Colonic mucosa (tissue), 4 donors: ENCODE measurements around the gene DYNLT1. TPM values are rescaled to one million over a fixed set of nuclear protein-coding genes. Genes with fewer than 3 reads are reported as not detected.
A peak's percentile ranks its signal among the peaks of the same experiment; 100 is the strongest.

Experiments
- DNase-seq: peaks from one replicate; pipeline ENCODE4 v3.0.0-alpha.2; 2020
- H3K27ac ChIP-seq: fragments of 200-600 bp; one replicate; pipeline ENCODE4 v1.8.0; 2021
- H3K27me3 ChIP-seq: fragments of 200-600 bp; one replicate; pipeline ENCODE4 v1.8.0; 2021
- H3K36me3 ChIP-seq: fragments of 200-600 bp; one replicate; pipeline ENCODE4 v1.8.0; 2021
- H3K4me1 ChIP-seq: fragments of 200-600 bp; one replicate; pipeline ENCODE4 v1.8.0; 2021; ENCODE audit warnings: mild to moderate bottlenecking
- H3K4me3 ChIP-seq: fragments of 200-600 bp; one replicate; pipeline ENCODE4 v1.8.0; 2021
- H3K9ac ChIP-seq, 2 donors: one replicate each; pipeline ENCODE4 v1.7.0; 2013; ENCODE audit warnings: control low read depth in 2 of 2, low read depth in 2 of 2, low read length in 2 of 2
- H3K9me3 ChIP-seq: fragments of 200-600 bp; one replicate; pipeline ENCODE4 v1.8.0; 2021
- CTCF ChIP-seq: fragments of 200-600 bp; IDR thresholded peaks from one replicate; pipeline ENCODE4 v1.8.0; 2022; ENCODE audit warnings: antibody characterized with exemption, mild to moderate bottlenecking
- intact Hi-C: fragments of 100-400 bp; cut with DNase I; formaldehyde crosslinking; loops from one replicate; pipeline ENCODE4 v1.14.1; 2022
- total RNA-seq, 2 donors: library from RNA; stranded (reverse); fragmentation: NEBNext Ultra II Directional in 1 of 2; extraction: Animal tissue kit (Norgen Biotek cat#: 25700) in 1 of 2; gene quantifications; one replicate each; pipeline ENCODE4 v1.2.1, GENCODE V29; 2021
- donor health status: healthy.
- donor health status: DM: no; HTN: no; CAD: no.
- donor health status: DM: no; HTN: no; CAD: no.

Gene DYNLT1
- total RNA-seq, 2 donors from 2014 or later = 140 to 166 TPM

DNA sequence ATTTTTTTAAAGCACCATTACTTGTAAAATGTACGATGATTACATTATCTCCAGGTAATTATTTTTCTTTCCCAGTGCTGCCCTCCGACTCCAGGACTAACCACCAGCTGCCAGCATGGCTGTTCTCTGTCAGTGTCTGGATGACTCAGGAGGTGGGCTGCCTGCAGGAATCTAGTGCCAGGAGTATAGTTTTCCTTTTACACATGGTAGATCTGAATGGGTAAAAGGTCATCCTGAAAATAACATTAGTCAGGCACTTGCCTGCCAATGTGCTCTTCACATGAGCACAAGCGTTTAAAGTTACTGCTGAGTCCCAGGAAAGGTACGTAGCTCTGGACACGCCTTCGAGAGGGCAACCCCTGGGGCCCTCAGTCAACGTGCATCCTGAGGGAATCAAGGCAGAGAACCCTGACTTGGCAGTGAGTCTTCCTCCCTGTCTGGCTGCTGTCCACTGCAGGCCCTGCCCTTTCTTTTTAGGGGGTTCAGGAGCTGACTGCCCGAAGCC is 2.4 kb downstream of the DYNLT1 start:
- intact Hi-C loops = no loop called here
- no peak overlapping the region for H3K27ac ChIP-seq

DNA sequence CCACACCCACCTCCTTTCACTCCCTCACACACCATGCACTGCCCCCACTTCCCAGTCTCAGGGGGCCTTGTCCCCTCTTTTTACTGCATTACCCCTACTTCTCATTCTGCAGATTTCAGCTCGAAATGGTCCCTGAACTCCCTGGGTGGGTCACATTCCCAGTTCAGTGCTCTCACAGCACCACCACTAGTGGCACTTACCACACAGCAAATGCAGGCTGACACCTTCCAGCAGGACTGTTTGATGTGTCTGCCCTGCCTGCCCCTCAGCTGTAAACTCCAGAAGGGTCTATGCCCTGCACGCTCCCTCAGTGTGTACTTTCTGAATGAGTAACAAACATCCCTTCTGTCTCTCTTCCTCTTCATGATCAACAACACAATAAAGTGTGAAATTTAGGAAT is 4.0 kb downstream of the DYNLT1 start:
- intact Hi-C loops = no loop called here
- Histone ChIP-seq H3K4me3 (no peak overlapping the region), H3K9me3 (no peaks in the 10 kb centered on the region), H3K9ac (no peak overlapping the region), H3K27ac (no peak overlapping the region), H3K4me1 (peaks cover 15% of the 10 kb centered on the region), H3K36me3 (no peaks in the 10 kb centered on the region), H3K27me3 (no peaks in the 10 kb centered on the region)
- peak; percentile 12 for DNase-seq
- no peak for TF ChIP-seq CTCF

More for the DNA sequence above, 2.4 kb downstream of the DYNLT1 start:
- TF ChIP-seq CTCF = no peak
- DNase-seq = peak; percentile 16
- Histone ChIP-seq H3K9me3 (no peaks in the 10 kb centered on the region), H3K4me1 (peaks cover 15% of the 10 kb centered on the region), H3K9ac (no peak overlapping the region), H3K36me3 (no peaks in the 10 kb centered on the region), H3K4me3 (no peak overlapping the region), H3K27me3 (no peaks in the 10 kb centered on the region)

DNA sequence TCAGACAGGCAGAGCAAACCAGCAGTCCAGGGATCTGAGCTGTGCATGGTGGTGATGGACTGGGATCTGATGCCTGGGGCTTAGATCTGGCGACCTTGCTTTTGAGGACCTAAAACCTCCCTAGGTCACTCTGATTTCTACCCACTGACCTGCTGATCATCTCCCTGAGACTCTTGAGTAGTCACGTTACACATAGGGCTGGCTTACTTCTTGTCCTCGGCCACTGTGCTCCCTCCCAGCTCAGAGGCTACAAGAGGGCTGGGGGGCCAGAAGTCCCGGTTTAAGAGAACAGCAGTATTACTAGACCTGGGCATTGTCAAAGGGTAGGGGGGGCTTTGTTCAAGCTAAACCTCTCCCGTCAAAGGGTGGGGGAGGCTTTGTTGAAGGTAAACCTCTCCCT is 5.5 kb downstream of the DYNLT1 start:
- Histone ChIP-seq H3K36me3 (no peaks in the 10 kb centered on the region), H3K9me3 (no peaks in the 10 kb centered on the region), H3K4me3 (no peak overlapping the region), H3K27me3 (no peaks in the 10 kb centered on the region), H3K4me1 (peaks cover 11% of the 10 kb centered on the region), H3K27ac (no peak overlapping the region), H3K9ac (no peak overlapping the region)
- intact Hi-C loops = no loop called here
- no peak for TF ChIP-seq CTCF
- no peak for DNase-seq

- no peak for DNase-seq
- no peak overlapping the region for H3K4me3 ChIP-seq
- no peaks in the 10 kb centered on the region for H3K27me3 ChIP-seq
- intact Hi-C loops = no loop called here
- no peak overlapping the region for H3K9ac ChIP-seq
- no peaks in the 10 kb centered on the region for H3K36me3 ChIP-seq
- TF ChIP-seq CTCF = no peak
- H3K9me3 ChIP-seq = no peaks in the 10 kb centered on the region
- no peak overlapping the region for H3K27ac ChIP-seq
- peaks cover 8% of the 10 kb centered on the region for H3K4me1 ChIP-seq
Measured at GRCh38 chr6:158638324-158638854, 6.2 kb downstream of the DYNLT1 start.

DNA sequence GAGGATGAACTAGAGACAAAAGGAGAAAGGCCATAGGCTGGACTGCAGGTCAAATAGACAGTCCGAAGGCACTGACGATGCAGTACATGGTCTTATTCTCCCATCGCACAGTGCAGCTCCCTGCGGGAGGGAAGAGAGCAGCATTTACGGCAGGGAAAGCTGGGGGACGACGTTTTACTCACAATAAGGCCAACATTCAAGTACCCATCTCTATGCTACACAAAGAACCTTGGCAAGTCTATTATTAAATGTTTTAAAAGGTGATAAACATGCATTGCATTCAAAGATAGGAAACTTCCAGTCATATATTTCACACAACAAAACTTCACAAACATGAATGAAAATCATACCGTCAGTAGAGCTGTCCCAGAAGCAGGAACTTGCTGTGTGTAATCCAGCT is 7.8 kb downstream of the DYNLT1 start:
- Histone ChIP-seq H3K36me3 (no peaks in the 10 kb centered on the region), H3K4me3 (no peak overlapping the region), H3K27me3 (no peaks in the 10 kb centered on the region), H3K27ac (no peak overlapping the region), H3K4me1 (no peaks in the 10 kb centered on the region), H3K9ac (no peak overlapping the region), H3K9me3 (no peaks in the 10 kb centered on the region)
- TF ChIP-seq CTCF = no peak
- no peak for DNase-seq
- intact Hi-C loops = no loop called here
